Esophagus muscularis mucosa (tissue), 4 donors: ENCODE results near the gene WDFY2.

Experiments
- CTCF ChIP-seq, 3 experiments: fragments of 200-600 bp in 2 of 3; fragments of 450-650 bp in 1 of 3; sonication (generic) in 2 of 3; IDR thresholded peaks; one replicate each; pipeline ENCODE4 v1.5.1; 2017 to 2019; ENCODE audit warnings: antibody characterized with exemption in 3 of 3, mild to moderate bottlenecking in 2 of 3, moderate library complexity in 1 of 3
- EP300 ChIP-seq: sonication (generic); formaldehyde crosslinking; IDR thresholded peaks from one replicate; pipeline ENCODE4 v1.6.1; 2017; ENCODE audit warnings: antibody characterized with exemption
- POLR2A ChIP-seq: fragments of 450-650 bp; IDR thresholded peaks from one replicate; pipeline ENCODE4 v1.6.1; 2017; ENCODE audit warnings: antibody characterized with exemption, moderate library complexity, mild to moderate bottlenecking, low read depth
- POLR2AphosphoS5 ChIP-seq, 2 donors: sonication (generic); formaldehyde crosslinking; IDR thresholded peaks; one replicate each; pipeline ENCODE4 v1.6.1; 2017; ENCODE audit warnings: antibody characterized with exemption in 2 of 2

- no peak for TF ChIP-seq POLR2AphosphoS5 (IDR thresholded peaks at IDR 0.05)
- TF ChIP-seq CTCF (IDR thresholded peaks at IDR 0.05) = no peak
- no peak for TF ChIP-seq POLR2A
- no peak for TF ChIP-seq EP300
These were observed 112.9 kb downstream of the WDFY2 start for GRCh38 chr13:51697181-51697580.
